Measurements from ENCODE around the gene POLR1D.

- TF ChIP-seq CTCF (IDR thresholded peaks at IDR 0.05) = no peak
- TF ChIP-seq, protein P1, sequence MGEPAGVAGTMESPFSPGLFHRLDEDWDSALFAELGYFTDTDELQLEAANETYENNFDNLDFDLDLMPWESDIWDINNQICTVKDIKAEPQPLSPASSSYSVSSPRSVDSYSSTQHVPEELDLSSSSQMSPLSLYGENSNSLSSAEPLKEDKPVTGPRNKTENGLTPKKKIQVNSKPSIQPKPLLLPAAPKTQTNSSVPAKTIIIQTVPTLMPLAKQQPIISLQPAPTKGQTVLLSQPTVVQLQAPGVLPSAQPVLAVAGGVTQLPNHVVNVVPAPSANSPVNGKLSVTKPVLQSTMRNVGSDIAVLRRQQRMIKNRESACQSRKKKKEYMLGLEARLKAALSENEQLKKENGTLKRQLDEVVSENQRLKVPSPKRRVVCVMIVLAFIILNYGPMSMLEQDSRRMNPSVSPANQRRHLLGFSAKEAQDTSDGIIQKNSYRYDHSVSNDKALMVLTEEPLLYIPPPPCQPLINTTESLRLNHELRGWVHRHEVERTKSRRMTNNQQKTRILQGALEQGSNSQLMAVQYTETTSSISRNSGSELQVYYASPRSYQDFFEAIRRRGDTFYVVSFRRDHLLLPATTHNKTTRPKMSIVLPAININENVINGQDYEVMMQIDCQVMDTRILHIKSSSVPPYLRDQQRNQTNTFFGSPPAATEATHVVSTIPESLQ (CRISPR knock-in tag; IDR thresholded peaks at IDR 0.05) = no peak
Observed at GRCh38 chr13:27661017-27661416, 39.3 kb downstream of the POLR1D start.
